GM12873 (cell line): Measurements from ENCODE around the gene FXYD4.

ENCODE experiments used
- TF ChIP-seq, protein P1 (sequence below): IDR thresholded peaks from 2 replicates; pipeline ENCODE4 v1.5.1; 2012; ENCODE audit warnings: low read depth, mild to moderate bottlenecking, moderate library complexity, low read length, control low read depth; ENCODE audit not compliant: insufficient read depth; ENCODE audit errors: missing control alignments

Gene FXYD4, protein sequence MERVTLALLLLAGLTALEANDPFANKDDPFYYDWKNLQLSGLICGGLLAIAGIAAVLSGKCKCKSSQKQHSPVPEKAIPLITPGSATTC

GRCh38 chr10:43371418-43371817 lies at the start of gene FXYD4:
Gene FXYD4 (plus strand): TSS chr10:43371636. CDS start chr10:43373747, 2,111 bp downstream.
- TF ChIP-seq, protein P1, sequence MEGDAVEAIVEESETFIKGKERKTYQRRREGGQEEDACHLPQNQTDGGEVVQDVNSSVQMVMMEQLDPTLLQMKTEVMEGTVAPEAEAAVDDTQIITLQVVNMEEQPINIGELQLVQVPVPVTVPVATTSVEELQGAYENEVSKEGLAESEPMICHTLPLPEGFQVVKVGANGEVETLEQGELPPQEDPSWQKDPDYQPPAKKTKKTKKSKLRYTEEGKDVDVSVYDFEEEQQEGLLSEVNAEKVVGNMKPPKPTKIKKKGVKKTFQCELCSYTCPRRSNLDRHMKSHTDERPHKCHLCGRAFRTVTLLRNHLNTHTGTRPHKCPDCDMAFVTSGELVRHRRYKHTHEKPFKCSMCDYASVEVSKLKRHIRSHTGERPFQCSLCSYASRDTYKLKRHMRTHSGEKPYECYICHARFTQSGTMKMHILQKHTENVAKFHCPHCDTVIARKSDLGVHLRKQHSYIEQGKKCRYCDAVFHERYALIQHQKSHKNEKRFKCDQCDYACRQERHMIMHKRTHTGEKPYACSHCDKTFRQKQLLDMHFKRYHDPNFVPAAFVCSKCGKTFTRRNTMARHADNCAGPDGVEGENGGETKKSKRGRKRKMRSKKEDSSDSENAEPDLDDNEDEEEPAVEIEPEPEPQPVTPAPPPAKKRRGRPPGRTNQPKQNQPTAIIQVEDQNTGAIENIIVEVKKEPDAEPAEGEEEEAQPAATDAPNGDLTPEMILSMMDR: no peak

DNA sequence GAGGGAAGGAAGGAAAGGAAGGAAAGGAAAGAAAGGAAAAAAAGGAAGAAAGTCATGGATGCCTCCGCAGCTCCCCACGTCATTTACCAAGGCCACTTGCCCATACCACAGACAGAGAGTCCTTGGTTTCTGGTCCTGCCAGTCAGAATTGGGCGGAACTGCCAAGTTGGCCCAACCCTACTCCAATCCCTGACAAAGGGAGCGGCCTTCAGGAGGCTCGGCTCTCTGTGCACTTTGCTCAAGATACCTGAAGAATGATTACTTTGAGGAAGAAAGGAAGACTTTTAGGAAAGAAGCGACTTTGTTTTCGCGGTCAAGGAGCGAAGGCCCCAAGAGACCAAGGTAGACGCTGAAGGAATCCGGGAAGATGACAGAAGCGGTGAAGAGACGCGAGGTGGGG lies 49.1 kb upstream of the FXYD4 start:
- TF ChIP-seq, protein P1: no peak

DNA sequence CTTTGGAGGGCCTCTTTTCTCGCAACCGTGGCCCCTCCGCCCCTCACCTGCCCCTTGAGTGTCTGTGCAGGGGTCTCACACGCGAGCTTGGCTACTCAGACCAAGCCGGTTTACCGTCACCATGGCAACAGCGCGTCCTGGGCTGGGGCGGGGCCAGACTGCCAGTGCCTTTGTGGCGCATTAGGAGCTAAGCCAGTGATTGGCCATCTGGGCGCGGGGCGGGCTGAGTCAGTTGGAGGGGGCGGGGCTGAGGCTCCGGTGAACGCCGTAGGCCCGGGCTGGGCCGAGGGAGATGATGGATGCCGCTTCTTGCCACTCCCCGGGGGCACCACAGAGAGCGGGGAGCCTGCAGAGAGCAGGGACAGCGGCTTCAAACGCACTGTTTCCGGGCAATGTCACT lies 48.7 kb upstream of the FXYD4 start:
- TF ChIP-seq, protein P1: no peak

GRCh38 chr10:43323245-43323644 lies 48.2 kb upstream of the FXYD4 start:
- TF ChIP-seq, protein P1: no peak

GRCh38 chr10:43324876-43325275 lies 46.6 kb upstream of the FXYD4 start:
- TF ChIP-seq, protein P1: no peak

DNA sequence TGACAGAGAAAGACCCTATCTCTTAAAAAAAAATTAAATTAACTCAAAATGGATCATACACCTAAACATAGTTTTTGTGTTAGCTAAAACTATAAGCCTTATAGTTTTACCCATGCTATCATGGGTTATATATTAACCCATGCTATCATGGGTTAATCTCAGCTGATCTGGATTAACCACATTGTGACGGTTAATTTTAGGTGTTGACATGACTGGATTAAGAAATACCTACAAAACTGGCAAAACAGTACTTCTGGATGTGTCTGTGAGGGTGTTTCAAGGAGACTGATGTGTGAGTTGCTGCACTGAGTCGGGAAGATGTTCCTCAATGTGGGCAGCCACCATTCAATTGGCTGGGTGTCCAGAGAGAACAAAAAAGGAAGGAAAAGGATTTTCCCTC lies 44.3 kb upstream of the FXYD4 start:
- TF ChIP-seq, protein P1: no peak

DNA sequence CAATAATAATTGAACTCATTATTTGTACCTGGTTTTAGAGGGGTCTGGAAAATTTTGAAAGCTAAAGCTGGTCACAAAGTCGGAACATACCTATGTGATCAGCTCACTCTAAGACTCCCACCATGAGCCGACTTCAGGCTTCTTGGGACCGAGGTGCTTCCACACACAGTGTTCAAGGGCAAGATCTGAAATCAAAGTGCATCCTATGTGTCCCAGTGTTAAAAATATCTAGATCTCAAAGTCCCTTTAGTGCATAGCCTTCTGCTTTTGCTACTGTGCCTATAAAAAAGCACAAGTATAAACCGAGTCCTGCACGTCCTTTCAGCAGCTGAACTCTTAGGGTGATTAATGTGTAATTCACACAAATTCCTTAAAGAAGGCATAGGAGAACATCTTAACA lies 43.5 kb upstream of the FXYD4 start:
- TF ChIP-seq, protein P1: no peak
